Stimulated activated CD4-positive, alpha-beta T cell treated with anti-CD3 and anti-CD28 coated beads, Interleukin-4, amount 100 ng/mL, for 24 hours (primary cell): ENCODE results near the gene SLC16A3.
A peak's percentile ranks its signal among the peaks of the same experiment; 100 is the strongest.

ENCODE experiments used
- DNase-seq: peaks from one replicate; pipeline ENCODE4 v3.0.0-alpha.2; 2020

SLC16A3 gene

GRCh38 chr17:82237746-82238471 lies 9.1 kb downstream of the SLC16A3 start:
- DNase-seq, result no peak

GRCh38 chr17:82238472-82239201 lies 9.8 kb downstream of the SLC16A3 start:
- peak; percentile 74 for DNase-seq

- DNase-seq, result no peak
Measured at GRCh38 chr17:82239401-82239925, 10.6 kb downstream of the SLC16A3 start.

GRCh38 chr17:82239926-82240505 lies 11.2 kb downstream of the SLC16A3 start:
- no peak for DNase-seq

GRCh38 chr17:82240506-82241182 lies 11.8 kb downstream of the SLC16A3 start:
- DNase-seq, result no peak

GRCh38 chr17:82241183-82241925 lies 12.5 kb downstream of the SLC16A3 start:
- peak; percentile 57 for DNase-seq

GRCh38 chr17:82241926-82242697 lies 13.3 kb downstream of the SLC16A3 start:
- DNase-seq, result no peak

GRCh38 chr17:82242698-82242976 lies 13.8 kb downstream of the SLC16A3 start:
- DNase-seq, result no peak

- DNase-seq, result no peak
Measured at GRCh38 chr17:82242977-82243647, 14.3 kb downstream of the SLC16A3 start.

GRCh38 chr17:82243648-82244412 lies 15.0 kb downstream of the SLC16A3 start:
- DNase-seq, result no peak

GRCh38 chr17:82244413-82245133 lies 15.7 kb downstream of the SLC16A3 start:
- DNase-seq, result no peak

GRCh38 chr17:82245134-82246039 lies 16.5 kb downstream of the SLC16A3 start:
- DNase-seq, result no peak

GRCh38 chr17:82246040-82246364 lies 17.2 kb downstream of the SLC16A3 start:
- no peak for DNase-seq

- DNase-seq, result no peak
Measured at GRCh38 chr17:82246365-82247181, 17.7 kb downstream of the SLC16A3 start.

GRCh38 chr17:82247182-82247823 lies 18.5 kb downstream of the SLC16A3 start:
- no peak for DNase-seq

GRCh38 chr17:82247856-82248671 lies 19.2 kb downstream of the SLC16A3 start:
- no peak for DNase-seq
